K562 (cell line): Measurements from ENCODE around the gene ZNF264. TPM values are rescaled to one million over a fixed set of nuclear protein-coding genes. Genes with fewer than 3 reads are reported as not detected.
A peak's percentile ranks its signal among the peaks of the same experiment; 100 is the strongest.

Experiments used
- ARHGAP35 ChIP-seq: fragments of 450-650 bp; IDR thresholded peaks from 2 replicates; pipeline ENCODE4 v1.6.1; 2018; ENCODE audit not compliant: partially characterized antibody
- CBFA2T2 ChIP-seq: fragments of 450-650 bp; conservative IDR thresholded peaks from 2 replicates; pipeline ENCODE4 v1.6.1; 2017; ENCODE audit warnings: mild to moderate bottlenecking
- DACH1 ChIP-seq: fragments of 450-650 bp; IDR thresholded peaks from 2 replicates; pipeline ENCODE4 v1.6.1; 2018; ENCODE audit not compliant: partially characterized antibody
- HOXB6 ChIP-seq: fragments of 250-450 bp; sonication (Bioruptor Pico); IDR thresholded peaks from 2 replicates; pipeline ENCODE4 v1.5.1; 2022; ENCODE audit warnings: mild to moderate bottlenecking, borderline replicate concordance
- KAT2B ChIP-seq: IDR thresholded peaks from one replicate; pipeline ENCODE4 v1.6.1; 2012; ENCODE audit warnings: low read depth, mild to moderate bottlenecking, control low read depth, inconsistent platforms, low read length, moderate library complexity
- MCM2 ChIP-seq: fragments of 450-650 bp; IDR thresholded peaks from 2 replicates; pipeline ENCODE4 v1.6.1; 2017; ENCODE audit warnings: low read depth, mild to moderate bottlenecking
- MTF1 ChIP-seq: fragments of 250-450 bp; sonication (Bioruptor Pico); IDR thresholded peaks from 2 replicates; pipeline ENCODE4 v1.9.0; 2021; ENCODE audit warnings: moderate library complexity, mild to moderate bottlenecking, inconsistent platforms, borderline replicate concordance
- NCOA1 ChIP-seq: fragments of 450-650 bp; IDR thresholded peaks from 2 replicates; pipeline ENCODE4 v1.6.1; 2016; ENCODE audit warnings: low read depth
- PHF8 ChIP-seq: fragments of 200-600 bp; sonication (generic); IDR thresholded peaks from 2 replicates; pipeline ENCODE4 v1.6.1; 2012; ENCODE audit warnings: mixed run types, mild to moderate bottlenecking, inconsistent platforms, low read length, moderate library complexity, borderline replicate concordance
- PRPF4 ChIP-seq: fragments of 200-400 bp; formaldehyde crosslinking; IDR thresholded peaks from one replicate; pipeline ENCODE4 v1.6.1; 2017; ENCODE audit warnings: low read length, low read depth, mild to moderate bottlenecking; ENCODE audit not compliant: insufficient read depth, poor library complexity, severe bottlenecking
- RBM22 ChIP-seq: fragments of 200-400 bp; formaldehyde crosslinking; IDR thresholded peaks from 2 replicates; pipeline ENCODE4 v1.6.1; 2018; ENCODE audit warnings: low read length, low read depth; ENCODE audit not compliant: poor library complexity, severe bottlenecking
- SNIP1 ChIP-seq: fragments of 450-650 bp; IDR thresholded peaks from 2 replicates; pipeline ENCODE4 v1.7.1; 2017; ENCODE audit warnings: low read depth, mild to moderate bottlenecking
- SREBF1 ChIP-seq: fragments of 150-350 bp; IDR thresholded peaks from 2 replicates; pipeline ENCODE4 v1.6.1; 2014; ENCODE audit warnings: antibody characterized with exemption, low read depth, low read length, borderline replicate concordance
- TCF15 ChIP-seq: fragments of 250-450 bp; sonication (Bioruptor Pico); IDR thresholded peaks from 2 replicates; pipeline ENCODE4 v1.8.0; 2022; ENCODE audit warnings: moderate library complexity, mild to moderate bottlenecking, inconsistent platforms
- YY1 ChIP-seq, 3 experiments: IDR thresholded peaks; 2 replicates each; pipeline ENCODE4 v1.6.1; 2011; ENCODE audit warnings: low read length in 2 of 3, mild to moderate bottlenecking in 2 of 3, moderate library complexity in 2 of 3, borderline replicate concordance in 1 of 3, control low read depth in 1 of 3, low read depth in 1 of 3; ENCODE audit not compliant: insufficient read depth in 3 of 3, insufficient replicate concordance in 2 of 3, control insufficient read depth in 1 of 3, insufficient read length in 1 of 3; ENCODE audit errors: extremely low read depth in 1 of 3
- ZEB2 ChIP-seq: fragments of 450-650 bp; IDR thresholded peaks from 2 replicates; pipeline ENCODE4 v1.6.1; 2016
- ZFX ChIP-seq: sonication (generic); formaldehyde crosslinking; IDR thresholded peaks from 2 replicates; pipeline ENCODE4 v1.8.0; 2022; ENCODE audit warnings: mild to moderate bottlenecking, missing genetic modification reagents, moderate library complexity
- ZNF324 ChIP-seq: fragments of 250-450 bp; sonication (Bioruptor Pico); IDR thresholded peaks from 2 replicates; pipeline ENCODE4 v1.4.0; 2020; ENCODE audit warnings: mild to moderate bottlenecking
- ZNF551 ChIP-seq: fragments of 250-450 bp; sonication (Bioruptor Pico); IDR thresholded peaks from 2 replicates; pipeline ENCODE4 v1.5.0; 2021; ENCODE audit warnings: mild to moderate bottlenecking, moderate library complexity
- ZNF644 ChIP-seq: fragments of 200-800 bp; sonication (Bioruptor generic); IDR thresholded peaks from 2 replicates; pipeline ENCODE4 v1.6.1; 2016; ENCODE audit warnings: low read depth, missing genetic modification characterization, missing compliant biosample characterization
- ZNF764 ChIP-seq: fragments of 250-450 bp; sonication (Bioruptor Pico); IDR thresholded peaks from 2 replicates; pipeline ENCODE4 v1.4.0; 2020; ENCODE audit warnings: low read depth, mild to moderate bottlenecking, moderate library complexity
- polyA plus RNA-seq, 8 experiments: library from polyadenylated mRNA; depleted of rRNA in 4 of 8; stranded (reverse) in 5 of 8; unstranded in 3 of 8; fragments of >200 nt; fragmentation: Nextera tagmentation in 2 of 8; fragmentation: Illumina TruSeq in 1 of 8; extraction: Ambion mirVana in 2 of 8; extraction: Trizol in 1 of 8; gene quantifications; 2 replicates each; pipeline versions ENCODE4 v1.2.1 to v1.2.3, GENCODE V29; 2011 to 2014; ENCODE audit warnings: inconsistent platforms in 1 of 8, missing spikeins in 1 of 8
- total RNA-seq, 7 experiments: library from RNA; depleted of rRNA in 6 of 7; stranded (reverse); fragments of >200 nt in 6 of 7; fragmentation: Illumina TruSeq in 2 of 7; extraction: Trizol in 2 of 7; gene quantifications; 2 replicates each; pipeline versions ENCODE4 v1.2.1 to v1.2.3, GENCODE V29; 2011 to 2021; ENCODE audit warnings: low replicate concordance in 1 of 7
- TF ChIP-seq, protein P1 (sequence below): fragments of 250-450 bp; sonication (Bioruptor Pico); IDR thresholded peaks from 2 replicates; pipeline ENCODE4 v1.9.0; 2021; ENCODE audit warnings: mild to moderate bottlenecking
- TF ChIP-seq, protein P2 (sequence below), 2 experiments: IDR thresholded peaks; 2 replicates each; pipeline ENCODE4 v1.6.1; 2011; ENCODE audit warnings: borderline replicate concordance in 1 of 2, control low read depth in 1 of 2, low read depth in 1 of 2, low read length in 1 of 2, mild to moderate bottlenecking in 1 of 2, mixed read lengths in 1 of 2, moderate library complexity in 1 of 2; ENCODE audit not compliant: insufficient read depth in 1 of 2, insufficient read length in 1 of 2, poor library complexity in 1 of 2, severe bottlenecking in 1 of 2; ENCODE audit errors: extremely low read depth in 1 of 2
- TF ChIP-seq, protein P3 (sequence below): fragments of 250-450 bp; sonication (Bioruptor Pico); IDR thresholded peaks from 2 replicates; pipeline ENCODE4 v1.9.0; 2021; ENCODE audit warnings: mild to moderate bottlenecking, inconsistent platforms

The ZNF264 gene
- total and polyA plus RNA-seq, 9 of the 15 experiments (the other 6 are each of a cell fraction or from before 2014, with no cell fraction given), result 0.08 to 7.9 (median 1.3) TPM

- TF ChIP-seq, protein P1, sequence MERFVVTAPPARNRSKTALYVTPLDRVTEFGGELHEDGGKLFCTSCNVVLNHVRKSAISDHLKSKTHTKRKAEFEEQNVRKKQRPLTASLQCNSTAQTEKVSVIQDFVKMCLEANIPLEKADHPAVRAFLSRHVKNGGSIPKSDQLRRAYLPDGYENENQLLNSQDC (CRISPR knock-in tag), result no peak
- TF ChIP-seq RBM22 (no peak), MTF1 (CRISPR knock-in tag) (no peak), ZEB2 (no peak), NCOA1 (no peak), ZFX (CRISPR knock-in tag) (peak; percentile 67), HOXB6 (CRISPR knock-in tag) (no peak), DACH1 (no peak), ARHGAP35 (no peak), TCF15 (CRISPR knock-in tag) (no peak), SREBF1 (no peak), ZNF764 (CRISPR knock-in tag) (no peak), MCM2 (no peak), ZNF644 (no peak), PRPF4 (no peak), CBFA2T2 (no peak), YY1 (IDR thresholded peaks at IDR 0.05; ENCODE audit: borderline replicate concordance in 1 of 3, control insufficient read depth in 1 of 3, extremely low read depth in 1 of 3, insufficient read depth in 3 of 3, insufficient read length in 1 of 3, insufficient replicate concordance in 2 of 3, low read depth in 1 of 3, low read length in 2 of 3) (peak; percentile 44 to 92 (median 83)), PHF8 (peak; percentile 66), ZNF324 (CRISPR knock-in tag) (no peak), SNIP1 (no peak), KAT2B (no peak), ZNF551 (CRISPR knock-in tag) (no peak)
- TF ChIP-seq, protein P2, sequence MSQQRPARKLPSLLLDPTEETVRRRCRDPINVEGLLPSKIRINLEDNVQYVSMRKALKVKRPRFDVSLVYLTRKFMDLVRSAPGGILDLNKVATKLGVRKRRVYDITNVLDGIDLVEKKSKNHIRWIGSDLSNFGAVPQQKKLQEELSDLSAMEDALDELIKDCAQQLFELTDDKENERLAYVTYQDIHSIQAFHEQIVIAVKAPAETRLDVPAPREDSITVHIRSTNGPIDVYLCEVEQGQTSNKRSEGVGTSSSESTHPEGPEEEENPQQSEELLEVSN (IDR thresholded peaks at IDR 0.05; ENCODE audit: borderline replicate concordance in 1 of 2, extremely low read depth in 1 of 2, insufficient read depth in 1 of 2, insufficient read length in 1 of 2, low read depth in 1 of 2, low read length in 1 of 2, poor library complexity in 1 of 2, severe bottlenecking in 1 of 2), result no peak
- TF ChIP-seq, protein P3, sequence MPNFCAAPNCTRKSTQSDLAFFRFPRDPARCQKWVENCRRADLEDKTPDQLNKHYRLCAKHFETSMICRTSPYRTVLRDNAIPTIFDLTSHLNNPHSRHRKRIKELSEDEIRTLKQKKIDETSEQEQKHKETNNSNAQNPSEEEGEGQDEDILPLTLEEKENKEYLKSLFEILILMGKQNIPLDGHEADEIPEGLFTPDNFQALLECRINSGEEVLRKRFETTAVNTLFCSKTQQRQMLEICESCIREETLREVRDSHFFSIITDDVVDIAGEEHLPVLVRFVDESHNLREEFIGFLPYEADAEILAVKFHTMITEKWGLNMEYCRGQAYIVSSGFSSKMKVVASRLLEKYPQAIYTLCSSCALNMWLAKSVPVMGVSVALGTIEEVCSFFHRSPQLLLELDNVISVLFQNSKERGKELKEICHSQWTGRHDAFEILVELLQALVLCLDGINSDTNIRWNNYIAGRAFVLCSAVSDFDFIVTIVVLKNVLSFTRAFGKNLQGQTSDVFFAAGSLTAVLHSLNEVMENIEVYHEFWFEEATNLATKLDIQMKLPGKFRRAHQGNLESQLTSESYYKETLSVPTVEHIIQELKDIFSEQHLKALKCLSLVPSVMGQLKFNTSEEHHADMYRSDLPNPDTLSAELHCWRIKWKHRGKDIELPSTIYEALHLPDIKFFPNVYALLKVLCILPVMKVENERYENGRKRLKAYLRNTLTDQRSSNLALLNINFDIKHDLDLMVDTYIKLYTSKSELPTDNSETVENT (CRISPR knock-in tag), result no peak
These were observed at the start of gene ZNF264 (continued) for GRCh38 chr19:57191141-57192076.
